Activated CD4-positive, CD25-positive, alpha-beta regulatory T cell (primary cell): ENCODE data around the gene CHCHD5.

Experiments used
- DNase-seq, 4 experiments: peaks; one replicate each; lab custom pipeline; 2025; lab: John Stamatoyannopoulos, UW

Gene CHCHD5

DNA sequence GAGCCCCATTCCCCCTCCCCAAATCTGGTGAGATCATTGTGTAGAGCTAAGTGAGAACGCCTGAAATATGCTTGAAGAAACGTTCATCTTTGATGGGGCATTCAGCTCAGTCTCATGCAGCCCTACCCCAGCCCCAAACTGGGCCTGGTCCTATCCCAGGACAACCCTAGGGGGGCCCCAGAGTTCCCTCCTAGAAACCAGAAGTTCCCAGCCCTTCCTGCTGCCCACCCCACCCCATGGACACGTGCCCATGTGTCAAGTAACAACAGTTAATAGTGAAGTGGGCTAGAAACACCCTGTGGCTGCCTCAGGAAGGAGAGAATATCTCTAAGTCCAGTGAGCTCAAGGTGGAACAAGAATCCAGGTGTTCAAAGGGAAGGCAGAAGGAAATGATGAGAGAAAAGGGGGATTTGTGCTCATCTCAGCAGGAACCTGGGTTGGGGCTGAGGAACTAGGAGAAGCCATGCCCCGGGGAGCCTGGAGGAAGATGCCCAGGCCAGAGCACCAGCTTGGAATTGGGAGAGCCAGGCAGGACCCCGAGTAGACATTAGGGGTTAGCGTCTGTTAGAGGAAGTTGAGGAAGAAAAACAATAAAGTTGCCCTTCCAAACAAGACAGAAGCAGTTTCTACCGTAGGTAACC, 41.2 kb downstream of the CHCHD5 start:
- DNase-seq, result no peak

DNA sequence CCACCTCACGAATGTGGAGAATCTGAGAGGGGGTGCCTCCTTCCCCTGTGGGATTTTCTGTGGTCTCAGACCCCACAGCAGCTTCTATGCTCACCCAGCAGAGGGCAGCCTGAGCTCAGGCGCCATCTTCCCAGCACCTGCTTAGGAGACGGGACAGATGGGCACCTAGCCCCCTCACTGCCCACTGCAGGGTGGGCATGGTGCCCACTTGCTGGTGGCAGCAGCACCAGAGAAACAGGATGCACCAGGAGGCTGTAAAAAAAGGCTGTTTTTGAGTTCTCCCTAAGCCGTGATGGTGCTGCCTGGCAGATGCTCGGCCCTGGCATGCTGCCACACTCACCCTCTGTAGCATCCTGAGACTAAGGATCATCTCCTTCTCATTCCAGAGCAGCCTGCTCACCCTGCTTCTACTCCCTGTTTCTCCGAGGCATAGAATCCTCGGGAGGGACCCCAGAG, 42.2 kb downstream of the CHCHD5 start:
- DNase-seq, result peak; percentile 7 to 41 (median 24)

GRCh38 chr2:112627060-112628040, 42.9 kb downstream of the CHCHD5 start:
- no peak for DNase-seq

GRCh38 chr2:112629224-112629623, 44.8 kb downstream of the CHCHD5 start:
- no peak for DNase-seq

- no peak for DNase-seq
These were observed 45.4 kb downstream of the CHCHD5 start for GRCh38 chr2:112629823-112630222.

DNA sequence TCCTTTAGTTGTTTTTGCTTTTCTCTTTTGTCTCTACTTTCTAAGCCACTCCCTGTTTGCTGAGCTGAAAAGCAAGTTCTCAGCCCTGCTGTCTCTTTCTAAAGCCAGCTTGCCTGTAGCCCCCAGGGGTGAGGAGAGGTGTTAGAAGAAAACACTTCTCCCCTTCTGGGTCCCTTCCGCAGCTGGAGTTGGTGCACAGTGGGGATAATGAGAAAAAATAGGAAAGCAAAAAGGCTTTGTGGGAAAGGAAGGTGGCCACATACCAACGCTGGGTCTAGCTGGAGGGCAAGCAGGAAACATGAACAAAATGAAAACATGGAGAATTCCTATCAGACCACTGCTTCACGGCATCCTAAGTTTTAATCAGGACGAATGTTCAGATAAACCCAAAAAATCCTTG, 45.9 kb downstream of the CHCHD5 start:
- no peak for DNase-seq

DNA sequence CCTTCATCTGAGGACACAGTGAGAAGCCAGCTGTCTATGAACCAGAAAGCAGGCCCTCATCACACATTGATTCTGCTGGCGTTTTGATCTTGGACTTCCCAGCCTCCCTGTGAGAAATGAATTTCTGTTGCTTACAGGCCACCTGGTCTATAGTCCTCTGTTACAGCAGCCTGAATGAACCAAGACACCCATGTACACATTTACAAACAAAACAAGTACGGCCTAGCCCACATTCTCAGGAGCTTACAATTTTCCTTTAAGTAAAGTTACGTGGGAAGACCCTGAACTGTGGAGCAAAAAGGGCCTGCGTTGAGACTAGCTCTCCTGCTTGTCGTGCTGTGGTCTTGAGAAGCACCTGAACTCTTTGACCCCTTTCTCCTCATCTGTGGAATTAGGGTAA, 49.3 kb downstream of the CHCHD5 start:
- no peak for DNase-seq

- DNase-seq, result no peak
These were observed 49.9 kb downstream of the CHCHD5 start for GRCh38 chr2:112634153-112634873.

GRCh38 chr2:112634874-112635157, 50.4 kb downstream of the CHCHD5 start:
- no peak for DNase-seq

DNA sequence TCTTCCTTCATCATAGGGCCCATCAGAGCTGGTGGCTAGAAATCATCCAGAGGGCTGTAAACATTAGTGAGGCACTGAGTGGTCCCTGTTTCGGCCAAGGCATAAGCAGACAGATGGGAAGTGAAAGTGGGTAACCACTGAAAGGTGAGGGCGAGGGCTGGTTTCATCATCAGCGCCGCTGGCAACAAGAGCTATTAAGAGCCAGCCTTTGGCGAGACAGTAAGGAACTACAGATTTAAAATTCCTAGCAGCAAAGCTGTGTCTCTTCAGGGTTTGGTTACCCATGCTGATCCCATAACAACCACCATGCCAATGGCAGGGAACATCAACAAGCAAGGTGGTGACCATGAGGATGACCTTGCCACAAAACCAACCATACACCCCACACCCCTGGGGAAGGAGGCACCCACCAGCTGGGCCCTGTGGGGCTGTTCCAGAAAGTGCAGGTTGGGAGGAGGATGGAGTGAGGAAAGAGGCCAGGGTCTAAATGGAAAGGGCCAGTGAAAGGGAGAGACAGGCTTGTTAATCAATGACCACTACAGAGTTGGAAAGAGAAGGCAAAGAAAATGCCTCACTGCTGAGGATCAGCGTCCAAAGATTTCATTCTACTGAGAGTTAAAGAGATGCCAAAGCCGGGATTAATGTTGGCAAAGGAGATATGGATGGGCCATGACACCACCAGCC, 52.3 kb downstream of the CHCHD5 start:
- DNase-seq, result no peak

DNA sequence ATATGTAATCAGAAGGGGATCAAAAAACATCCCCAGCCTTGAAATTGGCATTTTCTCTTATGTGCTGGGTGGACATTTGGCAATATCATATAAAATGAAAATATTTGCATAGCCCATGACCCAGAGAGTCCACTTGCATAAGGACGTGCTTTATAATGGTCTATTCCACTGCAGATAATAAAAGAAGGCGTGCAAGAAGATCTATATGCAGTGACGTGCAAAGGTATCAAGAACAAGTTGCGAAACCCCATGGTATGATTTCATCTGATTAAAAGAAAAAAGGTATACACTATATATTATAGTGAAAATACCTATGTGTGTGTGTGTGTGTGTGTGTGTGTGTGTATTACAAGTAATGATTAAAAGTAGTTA, 52.9 kb downstream of the CHCHD5 start:
- DNase-seq, result no peak
